Measurements from ENCODE around the gene TASOR2. TPM values are rescaled to one million over a fixed set of nuclear protein-coding genes. Genes with fewer than 3 reads are reported as not detected.

TASOR2 gene
- total RNA-seq, 1 experiment from 2014 or later, result 57.7 TPM

GRCh38 chr10:5730766-5731165, 46.1 kb downstream of the TASOR2 start:
- Histone ChIP-seq H3K79me2 (ENCODE audit: low read length) (peaks cover 50% of the 10 kb centered on the region), H3K9me2 (replicated peaks; ENCODE audit: insufficient read depth, low read length) (no peaks in the 10 kb centered on the region), H3K27ac (ENCODE audit: low read length) (no peak overlapping the region), H3K9ac (ENCODE audit: low read length) (no peak overlapping the region), H3K36me3 (ENCODE audit: insufficient read depth, low read length) (peaks cover 60% of the 10 kb centered on the region; the same call in 1 of the 2 replicates), H3K4me1 (ENCODE audit: low read length) (no peaks in the 10 kb centered on the region), H3K4me2 (ENCODE audit: low read depth, low read length, poor library complexity, severe bottlenecking) (no peak overlapping the region), H3K4me3 (ENCODE audit: low read length) (no peak overlapping the region), H4K20me1 (ENCODE audit: insufficient read depth, low read depth, low read length) (no peaks in the 10 kb centered on the region), H3K9me3 (ENCODE audit: low read length) (no peaks in the 10 kb centered on the region), H3K27me3 (ENCODE audit: low read length) (no peaks in the 10 kb centered on the region), H2AFZ (ENCODE audit: low read length) (no peak overlapping the region)
- no peak for DNase-seq

DNA sequence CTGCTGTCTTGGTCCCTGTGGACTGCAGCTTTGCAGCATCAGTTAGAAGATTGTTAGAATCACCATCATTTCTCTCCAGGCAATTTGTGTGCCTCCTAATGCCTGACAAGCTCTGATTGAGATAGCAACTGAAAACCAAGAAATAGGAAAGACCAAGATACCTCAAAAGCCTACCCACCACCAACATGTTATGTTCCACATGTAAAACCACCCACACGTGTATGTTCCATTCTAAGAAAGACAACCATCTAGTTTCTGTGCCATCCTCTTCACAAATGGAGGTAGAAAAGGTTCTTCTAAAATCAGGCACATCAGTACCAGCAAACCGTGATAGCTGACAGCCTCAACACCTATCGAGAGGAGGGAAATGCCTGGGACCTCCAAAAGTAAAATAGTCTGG, 46.9 kb downstream of the TASOR2 start:
- Histone ChIP-seq H3K4me3 (ENCODE audit: low read length) (no peak overlapping the region), H3K9ac (ENCODE audit: low read length) (no peak overlapping the region), H2AFZ (ENCODE audit: low read length) (no peak overlapping the region), H3K9me3 (ENCODE audit: low read length) (no peaks in the 10 kb centered on the region), H3K36me3 (ENCODE audit: insufficient read depth, low read length) (peaks cover 55% of the 10 kb centered on the region; the same call in 1 of the 2 replicates), H4K20me1 (ENCODE audit: insufficient read depth, low read depth, low read length) (no peaks in the 10 kb centered on the region), H3K79me2 (ENCODE audit: low read length) (peaks cover 53% of the 10 kb centered on the region), H3K4me1 (ENCODE audit: low read length) (peaks cover under 1% of the 10 kb centered on the region; the same call in 1 of the 2 replicates), H3K4me2 (ENCODE audit: low read depth, low read length, poor library complexity, severe bottlenecking) (no peak overlapping the region), H3K9me2 (replicated peaks; ENCODE audit: insufficient read depth, low read length) (no peaks in the 10 kb centered on the region), H3K27ac (ENCODE audit: low read length) (no peak overlapping the region), H3K27me3 (ENCODE audit: low read length) (no peaks in the 10 kb centered on the region)
- DNase-seq, result no peak

DNA sequence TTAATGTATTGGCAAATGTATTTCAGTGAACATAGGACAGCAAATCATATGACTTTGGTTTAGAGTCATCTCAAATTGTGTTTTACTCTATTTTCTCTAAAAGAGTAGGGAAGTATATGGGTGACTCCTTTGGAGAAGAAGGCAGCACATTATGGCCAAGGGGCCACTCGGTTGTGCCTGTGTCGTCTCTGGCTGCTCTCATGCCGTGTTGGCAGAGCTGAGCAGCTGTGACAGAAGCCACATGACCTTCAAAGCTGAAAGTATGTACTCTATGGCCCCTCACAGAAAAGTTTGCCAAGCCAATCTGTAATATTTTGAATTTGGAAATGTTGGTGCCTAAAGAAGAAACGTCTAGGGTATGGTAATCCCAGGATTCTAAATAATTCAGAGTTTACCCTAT, 47.5 kb downstream of the TASOR2 start:
- no peaks in the 10 kb centered on the region for H3K9me3 ChIP-seq (ENCODE audit: low read length)
- peaks cover 54% of the 10 kb centered on the region for H3K79me2 ChIP-seq (ENCODE audit: low read length)
- no peak overlapping the region for H3K27ac ChIP-seq (ENCODE audit: low read length)
- no peaks in the 10 kb centered on the region for H3K27me3 ChIP-seq (ENCODE audit: low read length)
- no peak overlapping the region for H2AFZ ChIP-seq (ENCODE audit: low read length)
- H3K4me2 ChIP-seq (ENCODE audit: low read depth, low read length, poor library complexity, severe bottlenecking), result no peak overlapping the region
- peaks cover 6% of the 10 kb centered on the region for H3K4me1 ChIP-seq (ENCODE audit: low read length)
- H3K36me3 ChIP-seq (ENCODE audit: insufficient read depth, low read length), result peaks cover 50% of the 10 kb centered on the region; the same call in 1 of the 2 replicates
- H3K4me3 ChIP-seq (ENCODE audit: low read length), result no peak overlapping the region
- H4K20me1 ChIP-seq (ENCODE audit: insufficient read depth, low read depth, low read length), result no peaks in the 10 kb centered on the region
- H3K9me2 ChIP-seq (replicated peaks; ENCODE audit: insufficient read depth, low read length), result no peaks in the 10 kb centered on the region
- no peak overlapping the region for H3K9ac ChIP-seq (ENCODE audit: low read length)
- no peak for DNase-seq

Other genes starting within 250 kb of the TASOR2 start
- not detected in 2 replicates for gene CALML5, start 185.3 kb upstream of the TASOR2 start, total RNA-seq (2014; rRNA removed; shearing (Covaris generic); ENCODE audit: low replicate concordance)
- not detected in 2 replicates for gene CALML3, start 159.9 kb upstream of the TASOR2 start, total RNA-seq (2014; rRNA removed; shearing (Covaris generic); ENCODE audit: low replicate concordance)
- gene ASB13, start 18.2 kb upstream of the TASOR2 start, total RNA-seq (2014; rRNA removed; shearing (Covaris generic); ENCODE audit: low replicate concordance), result 12.2 and 26.0 TPM in 2 replicates
- gene GDI2, start 128.6 kb downstream of the TASOR2 start, total RNA-seq (2014; rRNA removed; shearing (Covaris generic); ENCODE audit: low replicate concordance), result 275 and 383 TPM in 2 replicates
- 12.8 and 29.5 TPM in 2 replicates for gene ANKRD16, start 205.1 kb downstream of the TASOR2 start, total RNA-seq (2014; rRNA removed; shearing (Covaris generic); ENCODE audit: low replicate concordance)
- 61.9 and 90.1 TPM in 2 replicates for gene FBH1, start 205.4 kb downstream of the TASOR2 start, total RNA-seq (2014; rRNA removed; shearing (Covaris generic); ENCODE audit: low replicate concordance)